Measurements from ENCODE around the gene SRSF3. TPM values are rescaled to one million over a fixed set of nuclear protein-coding genes. Genes with fewer than 3 reads are reported as not detected.

SRSF3 gene
- total RNA-seq, 1 experiment from 2014 or later: 954 TPM

DNA sequence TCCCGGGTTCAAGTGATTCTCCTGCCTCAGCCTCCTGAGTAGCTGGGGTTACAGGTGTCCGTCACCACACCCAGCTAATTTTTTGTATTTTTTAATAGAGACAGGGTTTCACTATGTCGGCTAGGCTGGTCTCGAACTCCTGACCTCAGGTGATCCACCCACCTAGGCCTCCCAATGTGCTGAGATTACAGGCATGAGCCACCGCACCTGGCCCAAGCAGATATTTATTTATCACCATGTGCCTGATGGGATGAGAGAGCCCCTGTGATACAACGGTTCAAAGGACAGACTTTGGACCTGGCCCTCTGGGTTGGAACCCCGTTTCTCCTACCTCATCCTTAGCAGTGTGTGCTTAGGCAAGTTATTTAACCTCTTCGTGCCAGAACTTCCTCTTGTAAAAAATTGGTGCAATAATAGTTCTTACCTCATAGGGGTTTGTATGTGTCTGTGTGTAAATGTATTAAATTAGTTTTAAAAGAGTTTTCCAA is 27.7 kb upstream of the SRSF3 start:
- no peak overlapping the region for H2BK20ac ChIP-seq (ENCODE audit: low read depth, low read length, poor library complexity, severe bottlenecking)
- WGBS (ENCODE audit: extremely low coverage, insufficient read length, low lambda C conversion rate): no CpG with 5 or more reads among the region's 8 CpGs
- no peak overlapping the region for H2BK15ac ChIP-seq (ENCODE audit: low read depth, low read length)
- no peak overlapping the region for H2AFZ ChIP-seq (ENCODE audit: low read length)
- H4K91ac ChIP-seq (ENCODE audit: insufficient read length, low read depth, low read length): no peak overlapping the region
- Mint-ChIP-seq H3K4me1 (peaks cover 3 to 10% of the 10 kb centered on the region in 2 experiments; a peak in 3 of 4 replicates), H3K4me3 (no peak overlapping the region), H3K27ac (no peak overlapping the region), H3K9me3 (no peaks in the 10 kb centered on the region), H3K27me3 (ENCODE audit: low read depth) (peaks cover 1% of the 10 kb centered on the region; the same call in 1 of the 2 replicates), H3K36me3 (ENCODE audit: insufficient read depth in 1 of 3, low read depth in 3 of 3) (no peaks in the 10 kb centered on the region)
- no peaks in the 10 kb centered on the region for H3K27me3 ChIP-seq (ENCODE audit: insufficient read depth, low read length)
- no peak overlapping the region for H3K4me2 ChIP-seq (ENCODE audit: insufficient read depth, insufficient read length, low read length)
- H3T11ph ChIP-seq (ENCODE audit: low read length): no peak overlapping the region
- H3K9me3 ChIP-seq (ENCODE audit: control insufficient read depth, low read depth, low read length): no peaks in the 10 kb centered on the region
- no peak for DNase-seq
- TF ChIP-seq, protein P1, sequence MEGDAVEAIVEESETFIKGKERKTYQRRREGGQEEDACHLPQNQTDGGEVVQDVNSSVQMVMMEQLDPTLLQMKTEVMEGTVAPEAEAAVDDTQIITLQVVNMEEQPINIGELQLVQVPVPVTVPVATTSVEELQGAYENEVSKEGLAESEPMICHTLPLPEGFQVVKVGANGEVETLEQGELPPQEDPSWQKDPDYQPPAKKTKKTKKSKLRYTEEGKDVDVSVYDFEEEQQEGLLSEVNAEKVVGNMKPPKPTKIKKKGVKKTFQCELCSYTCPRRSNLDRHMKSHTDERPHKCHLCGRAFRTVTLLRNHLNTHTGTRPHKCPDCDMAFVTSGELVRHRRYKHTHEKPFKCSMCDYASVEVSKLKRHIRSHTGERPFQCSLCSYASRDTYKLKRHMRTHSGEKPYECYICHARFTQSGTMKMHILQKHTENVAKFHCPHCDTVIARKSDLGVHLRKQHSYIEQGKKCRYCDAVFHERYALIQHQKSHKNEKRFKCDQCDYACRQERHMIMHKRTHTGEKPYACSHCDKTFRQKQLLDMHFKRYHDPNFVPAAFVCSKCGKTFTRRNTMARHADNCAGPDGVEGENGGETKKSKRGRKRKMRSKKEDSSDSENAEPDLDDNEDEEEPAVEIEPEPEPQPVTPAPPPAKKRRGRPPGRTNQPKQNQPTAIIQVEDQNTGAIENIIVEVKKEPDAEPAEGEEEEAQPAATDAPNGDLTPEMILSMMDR (conservative IDR thresholded peaks at IDR 0.05): no peak
- H2BK12ac ChIP-seq (ENCODE audit: insufficient read length, low read depth, low read length): no peak overlapping the region
- H2AK5ac ChIP-seq (ENCODE audit: insufficient read length, low read length): no peak overlapping the region
- no peak overlapping the region for H3K18ac ChIP-seq (ENCODE audit: insufficient read length, low read depth, low read length)
- H3K56ac ChIP-seq (ENCODE audit: insufficient read length, low read depth, low read length): no peak overlapping the region
- H4K5ac ChIP-seq (ENCODE audit: insufficient read length, low read depth, low read length): no peak overlapping the region
- H3K9ac ChIP-seq (ENCODE audit: extremely low read depth, insufficient read length, low read length): no peak overlapping the region
- no peak overlapping the region for H2BK5ac ChIP-seq (ENCODE audit: insufficient read length, low read length)
- no peak overlapping the region for H3K4ac ChIP-seq (ENCODE audit: low read depth, low read length)
- no peaks in the 10 kb centered on the region for H3K79me1 ChIP-seq (ENCODE audit: insufficient read depth, low read depth, low read length, poor library complexity, severe bottlenecking)
- no peaks in the 10 kb centered on the region for H3K79me2 ChIP-seq (ENCODE audit: insufficient read depth, low read length)
- no peak overlapping the region for H2BK120ac ChIP-seq (ENCODE audit: low read depth, low read length, poor library complexity, severe bottlenecking)
- H4K20me1 ChIP-seq (ENCODE audit: control insufficient read depth, insufficient read depth, insufficient read length): no peaks in the 10 kb centered on the region
- H3K14ac ChIP-seq (ENCODE audit: insufficient read depth, low read length): no peak overlapping the region
- no peak overlapping the region for H4K8ac ChIP-seq (replicated peaks; ENCODE audit: insufficient read length, low read depth, low read length)
- no peaks in the 10 kb centered on the region for H3K4me1 ChIP-seq (ENCODE audit: insufficient read depth, low read length)
- H3K23me2 ChIP-seq (ENCODE audit: insufficient read length, low read depth, low read length, poor library complexity, severe bottlenecking): no peaks in the 10 kb centered on the region
- no peak overlapping the region for H3K23ac ChIP-seq (ENCODE audit: insufficient read length, low read depth, low read length)
- no peak overlapping the region for H3K27ac ChIP-seq (ENCODE audit: insufficient read length, low read depth, low read length)
